ENCODE data around the gene RFX3. TPM values are rescaled to one million over a fixed set of nuclear protein-coding genes. Genes with fewer than 3 reads are reported as not detected.

RFX3 gene
- total RNA-seq, 2 experiments from 2014 or later, result 11.8 to 12.5 TPM

- H3K27ac Mint-ChIP-seq, result no peak overlapping the region
- no peak for DNase-seq
- no peak overlapping the region for H3K4me3 Mint-ChIP-seq
- ChIA-PET POLR2A (no interaction called here), CTCF (no interaction called here)
- no peaks in the 10 kb centered on the region for H3K9me3 Mint-ChIP-seq
- no peaks in the 10 kb centered on the region for H3K36me3 Mint-ChIP-seq (ENCODE audit: low read depth)
- no peaks in the 10 kb centered on the region for H3K4me1 Mint-ChIP-seq
- no peaks in the 10 kb centered on the region for H3K27me3 Mint-ChIP-seq
These were observed 229.3 kb downstream of the RFX3 start for GRCh38 chr9:3296536-3296935.

- Mint-ChIP-seq H3K9me3 (no peaks in the 10 kb centered on the region), H3K36me3 (ENCODE audit: low read depth) (peaks cover 10% of the 10 kb centered on the region), H3K4me3 (no peak overlapping the region), H3K27ac (no peak overlapping the region), H3K4me1 (no peaks in the 10 kb centered on the region), H3K27me3 (no peaks in the 10 kb centered on the region)
- no peak for DNase-seq
- CTCF ChIA-PET, result no interaction called here
- POLR2A ChIA-PET, result no interaction called here
These were observed 233.5 kb downstream of the RFX3 start for GRCh38 chr9:3292311-3292710.

- Mint-ChIP-seq H3K4me1 (no peaks in the 10 kb centered on the region), H3K9me3 (no peaks in the 10 kb centered on the region), H3K36me3 (ENCODE audit: low read depth) (peaks cover 16% of the 10 kb centered on the region), H3K27ac (no peak overlapping the region), H3K4me3 (no peak overlapping the region), H3K27me3 (no peaks in the 10 kb centered on the region)
- ChIA-PET POLR2A (no interaction called here), CTCF (no interaction called here)
- no peak for DNase-seq
These were observed 235.5 kb downstream of the RFX3 start for GRCh38 chr9:3290231-3290840.

GRCh38 chr9:3288686-3289085, 237.1 kb downstream of the RFX3 start:
- no peak overlapping the region for H3K4me3 Mint-ChIP-seq
- no peak overlapping the region for H3K27ac Mint-ChIP-seq
- no peak for DNase-seq
- no peaks in the 10 kb centered on the region for H3K27me3 Mint-ChIP-seq
- H3K9me3 Mint-ChIP-seq, result no peaks in the 10 kb centered on the region
- H3K4me1 Mint-ChIP-seq, result no peaks in the 10 kb centered on the region
- CTCF ChIA-PET, result no interaction called here
- H3K36me3 Mint-ChIP-seq (ENCODE audit: low read depth), result peaks cover 16% of the 10 kb centered on the region
- POLR2A ChIA-PET, result no interaction called here

GRCh38 chr9:3285365-3286161, 240.2 kb downstream of the RFX3 start:
- Mint-ChIP-seq H3K27ac (no peak overlapping the region), H3K27me3 (no peaks in the 10 kb centered on the region), H3K4me3 (no peak overlapping the region), H3K4me1 (no peaks in the 10 kb centered on the region), H3K9me3 (no peaks in the 10 kb centered on the region), H3K36me3 (ENCODE audit: low read depth) (peaks cover 12% of the 10 kb centered on the region)
- no peak for DNase-seq
- CTCF ChIA-PET, result no interaction called here
- POLR2A ChIA-PET, result no interaction called here

GRCh38 chr9:3282365-3282764, 243.4 kb downstream of the RFX3 start:
- ChIA-PET POLR2A (no interaction called here), CTCF (no interaction called here)
- Mint-ChIP-seq H3K9me3 (no peaks in the 10 kb centered on the region), H3K27me3 (no peaks in the 10 kb centered on the region), H3K27ac (no peak overlapping the region), H3K4me1 (peaks cover 2% of the 10 kb centered on the region), H3K4me3 (no peak overlapping the region), H3K36me3 (ENCODE audit: low read depth) (peaks cover 6% of the 10 kb centered on the region)
- DNase-seq, result no peak

- CTCF ChIA-PET, result no interaction called here
- H3K27me3 Mint-ChIP-seq, result no peaks in the 10 kb centered on the region
- peaks cover under 1% of the 10 kb centered on the region for H3K36me3 Mint-ChIP-seq (ENCODE audit: low read depth)
- no peak overlapping the region for H3K4me3 Mint-ChIP-seq
- no peaks in the 10 kb centered on the region for H3K9me3 Mint-ChIP-seq
- H3K27ac Mint-ChIP-seq, result no peak overlapping the region
- H3K4me1 Mint-ChIP-seq, result peaks cover 8% of the 10 kb centered on the region
- no peak for DNase-seq
- POLR2A ChIA-PET, result no interaction called here
These were observed 244.4 kb downstream of the RFX3 start for GRCh38 chr9:3281399-3281798.

GRCh38 chr9:3277200-3277599, 248.6 kb downstream of the RFX3 start:
- peaks cover 3% of the 10 kb centered on the region for H3K36me3 Mint-ChIP-seq (ENCODE audit: low read depth)
- ChIA-PET CTCF (no interaction called here), POLR2A (no interaction called here)
- peaks cover 8% of the 10 kb centered on the region for H3K4me1 Mint-ChIP-seq
- H3K27me3 Mint-ChIP-seq, result no peaks in the 10 kb centered on the region
- no peaks in the 10 kb centered on the region for H3K9me3 Mint-ChIP-seq
- DNase-seq, result no peak
- H3K27ac Mint-ChIP-seq, result no peak overlapping the region
- H3K4me3 Mint-ChIP-seq, result no peak overlapping the region

- Mint-ChIP-seq H3K4me1 (no peaks in the 10 kb centered on the region), H3K27me3 (no peaks in the 10 kb centered on the region), H3K9me3 (no peaks in the 10 kb centered on the region), H3K27ac (no peak overlapping the region), H3K36me3 (ENCODE audit: low read depth) (peaks cover 15% of the 10 kb centered on the region), H3K4me3 (no peak overlapping the region)
- ChIA-PET CTCF (interaction anchor here (0.6 kb wide), 1 partner anchor 149 kb away, joined by 3 read pairs; no protein-coding TSS in a partner anchor), POLR2A (no interaction called here)
- DNase-seq, result no peak
These were observed 254.2 kb downstream of the RFX3 start for GRCh38 chr9:3271581-3271980.

GRCh38 chr9:3271157-3271556, 254.6 kb downstream of the RFX3 start:
- CTCF ChIA-PET, result interaction anchor here (0.6 kb wide), 1 partner anchor 150 kb away, joined by 3 read pairs; no protein-coding TSS in a partner anchor
- DNase-seq, result no peak
- Mint-ChIP-seq H3K27ac (no peak overlapping the region), H3K27me3 (no peaks in the 10 kb centered on the region), H3K36me3 (ENCODE audit: low read depth) (peaks cover 15% of the 10 kb centered on the region), H3K9me3 (no peaks in the 10 kb centered on the region), H3K4me3 (no peak overlapping the region), H3K4me1 (no peaks in the 10 kb centered on the region)
- POLR2A ChIA-PET, result no interaction called here

GRCh38 chr9:3268223-3268622, 257.6 kb downstream of the RFX3 start:
- Mint-ChIP-seq H3K9me3 (no peaks in the 10 kb centered on the region), H3K4me1 (no peaks in the 10 kb centered on the region), H3K4me3 (no peak overlapping the region), H3K36me3 (ENCODE audit: low read depth) (peaks cover 12% of the 10 kb centered on the region), H3K27ac (no peak overlapping the region), H3K27me3 (no peaks in the 10 kb centered on the region)
- DNase-seq, result no peak
- ChIA-PET CTCF (interaction anchor here (0.6 kb wide), 1 partner anchor 154 kb away, joined by 3 read pairs; no protein-coding TSS in a partner anchor), POLR2A (interaction anchor here (0.6 kb wide), 1 partner anchor 76 kb away, joined by 4 read pairs; no protein-coding TSS in a partner anchor)

GRCh38 chr9:3263698-3264097, 262.1 kb downstream of the RFX3 start:
- H3K9me3 Mint-ChIP-seq, result no peaks in the 10 kb centered on the region
- ChIA-PET POLR2A (no interaction called here), CTCF (no interaction called here)
- no peaks in the 10 kb centered on the region for H3K4me1 Mint-ChIP-seq
- H3K36me3 Mint-ChIP-seq (ENCODE audit: low read depth), result no peaks in the 10 kb centered on the region
- H3K27me3 Mint-ChIP-seq, result no peaks in the 10 kb centered on the region
- H3K27ac Mint-ChIP-seq, result no peak overlapping the region
- H3K4me3 Mint-ChIP-seq, result no peak overlapping the region
- no peak for DNase-seq

GRCh38 chr9:3262826-3263529, 262.8 kb downstream of the RFX3 start:
- Mint-ChIP-seq H3K4me3 (no peak overlapping the region), H3K36me3 (ENCODE audit: low read depth) (no peaks in the 10 kb centered on the region), H3K4me1 (no peaks in the 10 kb centered on the region), H3K27ac (no peak overlapping the region), H3K27me3 (no peaks in the 10 kb centered on the region), H3K9me3 (no peaks in the 10 kb centered on the region)
- POLR2A ChIA-PET, result no interaction called here
- CTCF ChIA-PET, result no interaction called here
- DNase-seq, result no peak

Measured in activated CD4-positive, alpha-beta T cell treated with anti-CD3 and anti-CD28 coated beads, Interleukin-2, amount 10 ng/mL, durations not matched to agents 7 days and 5 days (primary cell).